ENCODE measurements around the gene CELF4.

The CELF4 gene

GRCh38 chr18:37509600-37509999 lies 56.0 kb downstream of the CELF4 start:
- Histone ChIP-seq H3K79me2 (ENCODE audit: control insufficient read depth, insufficient read depth, low read length, unreplicated experiment) (no peaks in the 10 kb centered on the region), H3K4me1 (ENCODE audit: control insufficient read depth, insufficient read depth, low read length, unreplicated experiment) (no peaks in the 10 kb centered on the region), H3K36me3 (ENCODE audit: insufficient read depth, low read length) (no peaks in the 10 kb centered on the region), H3K27me3 (ENCODE audit: insufficient read depth, low read length) (peaks cover 37% of the 10 kb centered on the region), H3K4me3 (ENCODE audit: low read depth, low read length) (no peak overlapping the region), H3K27ac (ENCODE audit: low read depth, low read length) (no peak overlapping the region), H2AFZ (ENCODE audit: low read length, unreplicated experiment) (no peak overlapping the region)

DNA sequence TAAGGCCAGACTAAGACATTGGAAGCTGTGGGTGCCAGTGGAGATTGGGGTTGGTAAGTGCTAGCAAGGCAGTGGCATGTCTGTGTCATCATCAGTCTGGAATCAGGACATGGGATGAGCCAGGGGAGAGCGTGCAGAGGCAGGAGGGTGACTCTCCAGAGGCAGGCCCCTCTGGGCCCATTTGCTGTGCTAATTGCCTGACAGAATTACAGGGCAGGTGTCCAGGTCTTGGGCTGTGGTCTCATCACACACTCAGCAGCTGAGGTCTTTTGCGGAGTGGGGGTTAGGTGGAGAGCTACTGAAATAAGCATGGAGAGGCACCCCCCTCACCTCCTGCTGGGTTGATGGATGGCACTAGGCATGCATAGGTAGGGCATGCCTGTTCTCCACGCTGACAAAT lies 57.4 kb downstream of the CELF4 start:
- H3K4me3 ChIP-seq (ENCODE audit: low read depth, low read length): no peak overlapping the region
- H3K79me2 ChIP-seq (ENCODE audit: control insufficient read depth, insufficient read depth, low read length, unreplicated experiment): no peaks in the 10 kb centered on the region
- H3K36me3 ChIP-seq (ENCODE audit: insufficient read depth, low read length): no peaks in the 10 kb centered on the region
- peaks cover 28% of the 10 kb centered on the region for H3K27me3 ChIP-seq (ENCODE audit: insufficient read depth, low read length)
- no peak overlapping the region for H3K27ac ChIP-seq (ENCODE audit: low read depth, low read length)
- H2AFZ ChIP-seq (ENCODE audit: low read length, unreplicated experiment): no peak overlapping the region
- H3K4me1 ChIP-seq (ENCODE audit: control insufficient read depth, insufficient read depth, low read length, unreplicated experiment): no peaks in the 10 kb centered on the region

DNA sequence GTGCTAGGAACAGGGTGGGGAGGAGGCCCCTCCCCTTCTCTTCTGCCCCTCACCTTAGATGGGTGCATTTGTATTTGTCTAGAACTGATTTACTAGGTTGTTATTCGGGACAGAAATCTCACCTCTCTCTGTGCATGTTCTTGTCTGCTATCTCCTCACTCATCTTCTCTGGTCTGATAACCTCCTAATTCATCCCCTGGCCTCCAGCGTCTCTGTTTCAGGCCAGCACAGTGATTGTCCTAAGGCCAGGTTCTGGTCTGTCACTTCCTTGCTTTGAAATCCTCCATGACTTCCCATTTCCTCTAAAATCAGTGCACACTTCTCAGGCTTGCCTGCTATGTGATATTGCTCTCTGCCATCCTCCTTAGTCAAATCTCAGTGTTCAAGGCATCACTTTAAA lies 58.4 kb downstream of the CELF4 start:
- no peaks in the 10 kb centered on the region for H3K79me2 ChIP-seq (ENCODE audit: control insufficient read depth, insufficient read depth, low read length, unreplicated experiment)
- no peak overlapping the region for H2AFZ ChIP-seq (ENCODE audit: low read length, unreplicated experiment)
- no peaks in the 10 kb centered on the region for H3K36me3 ChIP-seq (ENCODE audit: insufficient read depth, low read length)
- no peak overlapping the region for H3K27ac ChIP-seq (ENCODE audit: low read depth, low read length)
- no peaks in the 10 kb centered on the region for H3K4me1 ChIP-seq (ENCODE audit: control insufficient read depth, insufficient read depth, low read length, unreplicated experiment)
- H3K4me3 ChIP-seq (ENCODE audit: low read depth, low read length): no peak overlapping the region
- H3K27me3 ChIP-seq (ENCODE audit: insufficient read depth, low read length): peaks cover 28% of the 10 kb centered on the region

GRCh38 chr18:37506001-37506400 lies 59.6 kb downstream of the CELF4 start:
- Histone ChIP-seq H3K27me3 (ENCODE audit: insufficient read depth, low read length) (peaks cover 32% of the 10 kb centered on the region), H3K4me3 (ENCODE audit: low read depth, low read length) (no peak overlapping the region), H3K36me3 (ENCODE audit: insufficient read depth, low read length) (no peaks in the 10 kb centered on the region), H2AFZ (ENCODE audit: low read length, unreplicated experiment) (no peak overlapping the region), H3K79me2 (ENCODE audit: control insufficient read depth, insufficient read depth, low read length, unreplicated experiment) (no peaks in the 10 kb centered on the region), H3K27ac (ENCODE audit: low read depth, low read length) (no peak overlapping the region), H3K4me1 (ENCODE audit: control insufficient read depth, insufficient read depth, low read length, unreplicated experiment) (no peaks in the 10 kb centered on the region)

DNA sequence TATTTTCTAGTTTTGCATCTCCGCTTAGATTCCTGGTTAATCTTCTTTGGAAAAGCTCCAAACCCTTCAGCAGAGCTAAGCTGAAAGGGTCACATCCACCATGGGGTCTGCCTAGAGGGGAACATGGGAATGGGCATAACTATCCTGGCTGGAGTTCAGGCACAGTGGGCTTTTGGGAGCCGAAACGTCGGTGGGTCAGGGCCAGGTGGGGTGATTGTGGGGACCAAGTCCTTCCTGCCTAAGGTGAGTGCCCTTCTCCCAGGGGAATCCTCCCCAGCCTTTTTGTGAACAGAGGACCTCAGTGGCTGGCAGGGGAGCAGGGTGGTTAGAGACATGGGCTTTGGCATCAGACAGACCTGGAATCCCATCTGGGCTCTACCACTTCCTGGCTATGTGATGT lies 60.3 kb downstream of the CELF4 start:
- Histone ChIP-seq H3K4me3 (ENCODE audit: low read depth, low read length) (no peak overlapping the region), H2AFZ (ENCODE audit: low read length, unreplicated experiment) (no peak overlapping the region), H3K79me2 (ENCODE audit: control insufficient read depth, insufficient read depth, low read length, unreplicated experiment) (no peaks in the 10 kb centered on the region), H3K27ac (ENCODE audit: low read depth, low read length) (no peak overlapping the region), H3K4me1 (ENCODE audit: control insufficient read depth, insufficient read depth, low read length, unreplicated experiment) (no peaks in the 10 kb centered on the region), H3K36me3 (ENCODE audit: insufficient read depth, low read length) (no peaks in the 10 kb centered on the region), H3K27me3 (ENCODE audit: insufficient read depth, low read length) (peaks cover 33% of the 10 kb centered on the region)

DNA sequence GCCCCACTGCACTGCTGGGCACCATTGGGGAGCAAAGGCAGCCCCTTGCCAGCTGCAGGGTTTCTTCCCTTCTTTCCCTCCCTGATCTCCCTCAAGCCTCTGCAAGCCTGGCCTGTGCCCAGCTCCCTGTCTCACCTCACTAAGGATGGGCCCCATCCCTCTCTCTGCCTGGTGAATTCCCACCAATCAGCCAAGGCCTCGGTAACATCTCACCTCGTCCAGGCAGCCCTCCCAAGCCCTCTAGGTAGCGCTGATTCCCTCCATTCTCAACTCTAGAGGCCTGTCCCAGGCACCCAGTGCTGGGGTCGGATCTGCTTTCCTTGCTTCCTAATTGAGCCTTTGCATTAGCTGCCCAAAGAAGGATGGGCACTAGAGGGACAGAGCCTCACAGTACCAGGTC lies 63.0 kb downstream of the CELF4 start:
- no peak overlapping the region for H3K4me3 ChIP-seq (ENCODE audit: low read depth, low read length)
- no peak overlapping the region for H3K27ac ChIP-seq (ENCODE audit: low read depth, low read length)
- H3K4me1 ChIP-seq (ENCODE audit: control insufficient read depth, insufficient read depth, low read length, unreplicated experiment): no peaks in the 10 kb centered on the region
- no peaks in the 10 kb centered on the region for H3K36me3 ChIP-seq (ENCODE audit: insufficient read depth, low read length)
- H3K79me2 ChIP-seq (ENCODE audit: control insufficient read depth, insufficient read depth, low read length, unreplicated experiment): no peaks in the 10 kb centered on the region
- peaks cover 40% of the 10 kb centered on the region for H3K27me3 ChIP-seq (ENCODE audit: insufficient read depth, low read length)
- no peak overlapping the region for H2AFZ ChIP-seq (ENCODE audit: low read length, unreplicated experiment)

DNA sequence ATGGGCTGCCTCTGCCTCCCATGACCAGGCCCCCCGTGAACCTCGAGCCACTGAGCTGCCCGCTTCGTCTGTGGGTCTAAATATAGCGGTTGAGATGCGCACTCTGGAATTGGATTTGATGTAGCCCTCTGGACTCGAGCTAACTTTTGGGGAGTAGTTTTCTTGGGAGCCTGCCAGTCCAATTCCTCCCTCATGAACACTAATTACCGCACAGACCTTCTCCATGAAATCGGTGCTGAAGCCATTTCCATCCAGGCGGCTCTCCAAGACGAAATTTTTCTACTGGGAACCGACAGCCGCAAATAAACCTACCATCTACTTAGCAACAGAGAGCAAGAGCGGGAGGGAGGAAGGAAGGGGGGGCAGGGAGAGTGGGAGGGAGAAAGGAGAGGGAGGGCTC lies 63.6 kb downstream of the CELF4 start:
- Histone ChIP-seq H3K4me1 (ENCODE audit: control insufficient read depth, insufficient read depth, low read length, unreplicated experiment) (no peaks in the 10 kb centered on the region), H3K27me3 (ENCODE audit: insufficient read depth, low read length) (peaks cover 40% of the 10 kb centered on the region), H3K4me3 (ENCODE audit: low read depth, low read length) (no peak overlapping the region), H3K36me3 (ENCODE audit: insufficient read depth, low read length) (no peaks in the 10 kb centered on the region), H3K27ac (ENCODE audit: low read depth, low read length) (no peak overlapping the region), H3K79me2 (ENCODE audit: control insufficient read depth, insufficient read depth, low read length, unreplicated experiment) (no peaks in the 10 kb centered on the region), H2AFZ (ENCODE audit: low read length, unreplicated experiment) (no peak overlapping the region)

- H2AFZ ChIP-seq (ENCODE audit: low read length, unreplicated experiment): no peak overlapping the region
- H3K27me3 ChIP-seq (ENCODE audit: insufficient read depth, low read length): peaks cover 40% of the 10 kb centered on the region
- H3K4me3 ChIP-seq (ENCODE audit: low read depth, low read length): no peak overlapping the region
- no peak overlapping the region for H3K27ac ChIP-seq (ENCODE audit: low read depth, low read length)
- no peaks in the 10 kb centered on the region for H3K79me2 ChIP-seq (ENCODE audit: control insufficient read depth, insufficient read depth, low read length, unreplicated experiment)
- no peaks in the 10 kb centered on the region for H3K36me3 ChIP-seq (ENCODE audit: insufficient read depth, low read length)
- H3K4me1 ChIP-seq (ENCODE audit: control insufficient read depth, insufficient read depth, low read length, unreplicated experiment): no peaks in the 10 kb centered on the region
Measured at GRCh38 chr18:37501136-37501535, 64.5 kb downstream of the CELF4 start.

- Histone ChIP-seq H3K4me3 (ENCODE audit: low read depth, low read length) (no peak overlapping the region), H3K27me3 (ENCODE audit: insufficient read depth, low read length) (peaks cover 40% of the 10 kb centered on the region), H2AFZ (ENCODE audit: low read length, unreplicated experiment) (no peak overlapping the region), H3K27ac (ENCODE audit: low read depth, low read length) (no peak overlapping the region), H3K36me3 (ENCODE audit: insufficient read depth, low read length) (no peaks in the 10 kb centered on the region), H3K79me2 (ENCODE audit: control insufficient read depth, insufficient read depth, low read length, unreplicated experiment) (no peaks in the 10 kb centered on the region), H3K4me1 (ENCODE audit: control insufficient read depth, insufficient read depth, low read length, unreplicated experiment) (no peaks in the 10 kb centered on the region)
Measured at GRCh38 chr18:37499913-37500312, 65.7 kb downstream of the CELF4 start.

DNA sequence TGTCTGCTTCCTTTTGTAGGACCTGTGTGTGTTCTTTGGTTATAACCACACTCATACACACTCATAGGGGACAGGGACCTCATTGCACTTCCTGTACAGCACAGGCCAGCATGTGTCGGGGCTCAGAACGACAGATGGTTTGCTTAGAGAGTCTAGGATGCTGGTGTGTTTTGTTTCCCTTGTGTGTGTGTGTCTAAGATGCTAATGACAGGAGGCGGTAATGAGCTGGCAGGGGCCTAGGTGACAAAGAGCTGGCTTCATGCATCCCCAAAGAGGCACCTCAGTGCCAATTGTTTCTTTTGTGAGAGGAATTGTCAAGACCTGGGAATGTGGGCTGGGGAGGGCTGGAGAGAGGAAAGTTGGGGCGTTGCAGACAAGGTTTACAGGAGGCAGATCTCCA lies 66.6 kb downstream of the CELF4 start:
- no peaks in the 10 kb centered on the region for H3K79me2 ChIP-seq (ENCODE audit: control insufficient read depth, insufficient read depth, low read length, unreplicated experiment)
- no peaks in the 10 kb centered on the region for H3K36me3 ChIP-seq (ENCODE audit: insufficient read depth, low read length)
- no peak overlapping the region for H2AFZ ChIP-seq (ENCODE audit: low read length, unreplicated experiment)
- H3K4me1 ChIP-seq (ENCODE audit: control insufficient read depth, insufficient read depth, low read length, unreplicated experiment): no peaks in the 10 kb centered on the region
- no peak overlapping the region for H3K4me3 ChIP-seq (ENCODE audit: low read depth, low read length)
- H3K27me3 ChIP-seq (ENCODE audit: insufficient read depth, low read length): peaks cover 40% of the 10 kb centered on the region
- no peak overlapping the region for H3K27ac ChIP-seq (ENCODE audit: low read depth, low read length)

DNA sequence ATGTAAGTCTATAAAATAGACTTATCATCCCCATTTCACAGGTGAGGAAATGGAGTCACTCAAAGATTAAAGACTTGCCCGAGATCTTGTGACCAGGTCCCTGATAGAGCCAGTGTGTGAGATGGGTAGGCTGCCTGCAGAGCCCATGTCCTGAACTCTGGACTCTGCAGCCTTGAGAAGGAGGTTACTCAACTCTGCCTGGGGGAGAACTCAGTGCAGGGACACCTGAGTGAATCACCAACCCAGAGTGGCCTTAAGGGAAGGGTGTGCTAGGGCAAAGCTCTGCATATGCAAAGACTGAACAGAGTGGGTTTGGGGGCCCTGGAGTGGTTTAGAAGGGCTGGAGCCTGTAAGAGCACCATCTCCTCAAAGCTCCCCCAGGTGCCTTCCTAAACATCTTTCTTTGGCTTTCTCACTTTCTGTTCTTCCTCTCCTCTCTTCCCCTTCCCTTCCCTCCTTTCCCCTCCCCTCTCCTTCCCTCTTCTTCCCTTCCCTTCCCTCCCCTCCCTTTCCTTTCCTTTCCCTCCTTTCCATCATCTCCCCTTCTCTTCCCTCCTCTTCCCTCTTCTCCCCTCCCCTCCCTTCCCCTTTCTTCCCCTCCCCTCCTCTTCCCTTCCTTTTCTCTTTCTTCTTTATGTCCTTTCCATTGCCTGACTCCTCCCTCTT lies 67.6 kb downstream of the CELF4 start:
- no peaks in the 10 kb centered on the region for H3K4me1 ChIP-seq (ENCODE audit: control insufficient read depth, insufficient read depth, low read length, unreplicated experiment)
- no peak overlapping the region for H2AFZ ChIP-seq (ENCODE audit: low read length, unreplicated experiment)
- H3K27ac ChIP-seq (ENCODE audit: low read depth, low read length): no peak overlapping the region
- H3K4me3 ChIP-seq (ENCODE audit: low read depth, low read length): no peak overlapping the region
- no peaks in the 10 kb centered on the region for H3K79me2 ChIP-seq (ENCODE audit: control insufficient read depth, insufficient read depth, low read length, unreplicated experiment)
- peaks cover 35% of the 10 kb centered on the region for H3K27me3 ChIP-seq (ENCODE audit: insufficient read depth, low read length)
- no peaks in the 10 kb centered on the region for H3K36me3 ChIP-seq (ENCODE audit: insufficient read depth, low read length)
